B cell (primary cell): ENCODE data around the gene MT1A. TPM values are rescaled to one million over a fixed set of nuclear protein-coding genes. Genes with fewer than 3 reads are reported as not detected.
A peak's percentile ranks its signal among the peaks of the same experiment; 100 is the strongest.

ENCODE experiments used
- ATAC-seq: fragments of 200-7000 bp; cut with Tn5 transposase; one replicate; pipeline ENCODE4 v1.10.0; 2021; ENCODE audit warnings: low read depth, mild to moderate bottlenecking, moderate number of reproducible peaks, moderate library complexity
- CTCF ChIA-PET: fragments of 350-600 bp; sonication (Branson Sonifier 250); formaldehyde crosslinking; loops from one replicate; lab custom pipeline; 2021; ENCODE audit warnings: antibody characterized with exemption, inconsistent platforms; lab: Charles Lee
- POLR2A ChIA-PET: fragments of 350-600 bp; sonication (Branson Sonifier 250); formaldehyde crosslinking; loops from one replicate; lab custom pipeline; 2021; ENCODE audit warnings: antibody characterized with exemption; lab: Charles Lee
- DNase-seq: peaks from one replicate; pipeline ENCODE4 v3.0.0; 2013
- H2AFZ ChIP-seq: 2 replicates; pipeline ENCODE4 v1.6.1; 2012; ENCODE audit warnings: mild to moderate bottlenecking, low read depth, low read length; ENCODE audit not compliant: insufficient read depth, poor library complexity, severe bottlenecking
- H3K27ac ChIP-seq, 2 donors: 1 replicate in 1 of 2; 2 replicates in 1 of 2; pipeline ENCODE4 v1.5.1; 2012 to 2013; ENCODE audit warnings: low read length in 2 of 2, mild to moderate bottlenecking in 2 of 2, moderate library complexity in 1 of 2
- H3K27me3 ChIP-seq, 4 experiments: fragments of 200-600 bp in 1 of 4; sonication (generic) in 1 of 4; replicated peaks in 1 of 4; 1 replicate in 2 of 4; 2 replicates in 2 of 4; pipeline versions ENCODE4 v1.6.1 to v1.7.0; 2013 to 2016; ENCODE audit warnings: low read length in 3 of 4, mild to moderate bottlenecking in 2 of 4, mixed read lengths in 1 of 4, moderate library complexity in 1 of 4; ENCODE audit not compliant: insufficient read depth in 4 of 4, control insufficient read depth in 3 of 4; ENCODE audit errors: control extremely low read depth in 1 of 4
- H3K36me3 ChIP-seq, 2 experiments: replicated peaks in 1 of 2; 1 replicate in 1 of 2; 2 replicates in 1 of 2; pipeline versions ENCODE4 v1.6.1 to v1.7.1; 2013; ENCODE audit warnings: low read length in 1 of 2; ENCODE audit not compliant: insufficient read depth in 2 of 2, control insufficient read depth in 1 of 2; ENCODE audit errors: control extremely low read depth in 1 of 2, extremely low read depth in 1 of 2
- H3K4me1 ChIP-seq, 2 donors: fragments of 200-600 bp in 1 of 2; sonication (generic) in 1 of 2; 1 replicate in 1 of 2; 2 replicates in 1 of 2; pipeline versions ENCODE4 v1.5.1 to v1.6.1; 2013 to 2017; ENCODE audit warnings: low read length in 2 of 2; ENCODE audit not compliant: control insufficient read depth in 2 of 2, insufficient read depth in 2 of 2
- H3K4me2 ChIP-seq: replicated peaks from 2 replicates; pipeline ENCODE3; 2012; ENCODE audit warnings: mild to moderate bottlenecking, low read depth, low read length; ENCODE audit not compliant: poor library complexity, severe bottlenecking
- H3K4me3 ChIP-seq, 5 experiments: fragments of 200-600 bp in 1 of 5; sonication (generic) in 1 of 5; 1 replicate in 3 of 5; 2 replicates in 2 of 5; pipeline versions ENCODE4 v1.5.1 to v1.7.0; 2011 to 2016; ENCODE audit warnings: low read length in 4 of 5, mild to moderate bottlenecking in 4 of 5, low read depth in 2 of 5, control low read depth in 1 of 5, moderate library complexity in 1 of 5; ENCODE audit not compliant: insufficient read depth in 1 of 5; ENCODE audit errors: control extremely low read depth in 1 of 5, extremely low read depth in 1 of 5
- H3K79me2 ChIP-seq: fragments of 200-600 bp; sonication (generic); one replicate; pipeline ENCODE4 v1.6.0; 2016; ENCODE audit warnings: low read length; ENCODE audit not compliant: control insufficient read depth, insufficient read depth
- H3K9ac ChIP-seq: fragments of 200-600 bp; sonication (generic); 2 replicates; pipeline ENCODE4 v1.6.1; 2017; ENCODE audit warnings: mild to moderate bottlenecking, low read length, moderate library complexity
- H3K9me3 ChIP-seq, 3 donors: one replicate each; pipeline versions ENCODE4 v1.6.1 to v1.7.1; 2013; ENCODE audit warnings: low read length in 2 of 3; ENCODE audit not compliant: control insufficient read depth in 2 of 3, insufficient read depth in 1 of 3; ENCODE audit errors: control extremely low read depth in 1 of 3
- H4K20me1 ChIP-seq: 2 replicates; pipeline ENCODE4 v1.6.0; 2012; ENCODE audit warnings: mild to moderate bottlenecking, low read length; ENCODE audit not compliant: insufficient read depth, control insufficient read depth, poor library complexity, severe bottlenecking
- H3K27ac Mint-ChIP-seq: one replicate; pipeline ENCODE4 v1.8.0; 2021; ENCODE audit warnings: mixed read lengths
- H3K27me3 Mint-ChIP-seq: one replicate; pipeline ENCODE4 v1.8.0; 2021; ENCODE audit warnings: mixed read lengths
- H3K4me1 Mint-ChIP-seq: one replicate; pipeline ENCODE4 v1.8.0; 2021; ENCODE audit warnings: mixed read lengths
- H3K4me3 Mint-ChIP-seq: one replicate; pipeline ENCODE4 v1.8.0; 2021; ENCODE audit warnings: mixed read lengths
- H3K9me3 Mint-ChIP-seq: one replicate; pipeline ENCODE4 v1.8.0; 2022; ENCODE audit warnings: mixed read lengths; ENCODE audit not compliant: insufficient read depth
- EZH2 ChIP-seq: IDR thresholded peaks from 2 replicates; pipeline ENCODE4 v1.6.1; 2012; ENCODE audit warnings: borderline replicate concordance, low read depth, mild to moderate bottlenecking, moderate library complexity, low read length; ENCODE audit not compliant: insufficient read depth, poor library complexity, severe bottlenecking
- WGBS: methylation state at CpG from one replicate; pipeline ENCODE4 v1.1.5; 2013; ENCODE audit warnings: missing lambda C conversion rate; ENCODE audit not compliant: insufficient coverage; 5-methylcytosine and 5-hydroxymethylcytosine counted together
- intact Hi-C: fragments of 100-400 bp; cut with micrococcal nuclease; formaldehyde crosslinking; loops from one replicate; pipeline ENCODE4 v1.10.0; 2022
- polyA plus RNA-seq: library from polyadenylated mRNA; depleted of rRNA; stranded (reverse); fragments of >200 nt; gene quantifications from 2 replicates; pipeline ENCODE4 v1.2.3, GENCODE V29; 2012
- total RNA-seq, 2 donors: library from RNA; stranded (reverse); fragments of 120-200 nt in 1 of 2; gene quantifications; 1 replicate in 1 of 2; 2 replicates in 1 of 2; pipeline versions ENCODE4 v1.2.3 to v1.2.4, GENCODE V29; 2013 to 2022
- TF ChIP-seq, protein P1 (sequence below): fragments of 200-600 bp; IDR thresholded peaks from one replicate; pipeline ENCODE4 v1.8.0; 2022; ENCODE audit warnings: antibody characterized with exemption, mild to moderate bottlenecking

MT1A gene
- total and polyA plus RNA-seq, 2 donors (not counting 1 experiment from before 2014, with no cell fraction given) = not detected

DNA sequence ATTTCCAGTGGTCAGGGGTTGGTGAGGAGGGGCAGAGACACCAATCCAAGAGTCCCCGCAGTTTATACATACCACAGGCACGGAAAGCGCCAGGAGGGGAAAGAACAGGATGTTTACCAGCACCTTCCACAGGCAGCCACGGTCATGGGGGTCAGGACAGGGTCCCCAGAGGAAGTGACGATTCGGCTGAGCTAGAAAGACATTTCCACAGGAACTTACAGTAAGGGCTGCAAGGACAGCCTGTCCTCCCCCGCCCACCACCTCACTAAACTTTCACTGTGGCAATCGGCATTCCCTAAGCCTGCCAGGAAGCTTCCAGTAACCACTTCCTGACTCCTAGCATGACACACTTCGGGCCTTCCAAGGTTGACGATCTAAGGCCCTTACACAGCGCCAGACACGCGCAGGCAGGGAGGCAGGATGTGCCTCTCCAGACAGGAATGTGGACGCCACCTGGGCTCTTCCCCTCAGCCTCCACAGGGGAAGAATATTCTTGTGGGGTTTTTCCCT is 31.3 kb upstream of the MT1A start:
- H3K27ac Mint-ChIP-seq = peak overlapping the region; percentile 47
- Histone ChIP-seq H3K36me3 (no peaks in the 10 kb centered on the region), H3K27me3 (no peaks in the 10 kb centered on the region), H3K4me3 (no peak overlapping the region), H3K4me2 (no peak overlapping the region), H4K20me1 (no peaks in the 10 kb centered on the region), H3K27ac (no peak overlapping the region), H3K9me3 (no peaks in the 10 kb centered on the region), H3K9ac (no peak overlapping the region), H3K4me1 (peaks cover 21 to 41% of the 10 kb centered on the region in 2 donors), H2AFZ (peak overlapping the region; percentile 77), H3K79me2 (no peaks in the 10 kb centered on the region)
- no peaks in the 10 kb centered on the region for H3K9me3 Mint-ChIP-seq
- CTCF ChIA-PET = no interaction called here
- intact Hi-C loops = loop anchor here (10.0 kb wide), 1 partner anchor 308 kb away; no protein-coding TSS in a partner anchor
- peaks cover 4% of the 10 kb centered on the region for H3K27me3 Mint-ChIP-seq
- TF ChIP-seq, protein P1, sequence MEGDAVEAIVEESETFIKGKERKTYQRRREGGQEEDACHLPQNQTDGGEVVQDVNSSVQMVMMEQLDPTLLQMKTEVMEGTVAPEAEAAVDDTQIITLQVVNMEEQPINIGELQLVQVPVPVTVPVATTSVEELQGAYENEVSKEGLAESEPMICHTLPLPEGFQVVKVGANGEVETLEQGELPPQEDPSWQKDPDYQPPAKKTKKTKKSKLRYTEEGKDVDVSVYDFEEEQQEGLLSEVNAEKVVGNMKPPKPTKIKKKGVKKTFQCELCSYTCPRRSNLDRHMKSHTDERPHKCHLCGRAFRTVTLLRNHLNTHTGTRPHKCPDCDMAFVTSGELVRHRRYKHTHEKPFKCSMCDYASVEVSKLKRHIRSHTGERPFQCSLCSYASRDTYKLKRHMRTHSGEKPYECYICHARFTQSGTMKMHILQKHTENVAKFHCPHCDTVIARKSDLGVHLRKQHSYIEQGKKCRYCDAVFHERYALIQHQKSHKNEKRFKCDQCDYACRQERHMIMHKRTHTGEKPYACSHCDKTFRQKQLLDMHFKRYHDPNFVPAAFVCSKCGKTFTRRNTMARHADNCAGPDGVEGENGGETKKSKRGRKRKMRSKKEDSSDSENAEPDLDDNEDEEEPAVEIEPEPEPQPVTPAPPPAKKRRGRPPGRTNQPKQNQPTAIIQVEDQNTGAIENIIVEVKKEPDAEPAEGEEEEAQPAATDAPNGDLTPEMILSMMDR = no peak
- TF ChIP-seq EZH2 = no peak
- ATAC-seq = no peak
- peaks cover 37% of the 10 kb centered on the region for H3K4me1 Mint-ChIP-seq
- POLR2A ChIA-PET = no interaction called here
- DNase-seq = no peak
- H3K4me3 Mint-ChIP-seq = peak overlapping the region; percentile 97
- WGBS = 76% methylated on average over 8 of the region's 14 CpGs

DNA sequence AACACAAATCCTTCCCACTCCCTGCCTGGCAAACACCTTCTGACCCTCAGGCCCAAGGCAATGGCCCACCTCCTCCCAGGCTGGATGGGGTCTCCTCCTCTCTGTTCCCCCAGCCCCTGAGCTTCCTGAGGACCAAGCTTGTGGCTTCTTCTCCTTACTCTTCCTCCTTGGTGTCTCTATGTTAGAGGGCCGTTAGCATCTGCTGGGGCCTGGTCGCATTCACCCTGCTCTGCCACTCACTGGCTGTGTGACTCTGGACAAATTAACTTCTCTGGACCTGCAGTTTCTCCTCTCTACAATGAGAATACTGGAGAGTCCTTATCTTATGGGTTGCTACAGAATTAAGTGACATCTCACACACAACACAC is 30.8 kb upstream of the MT1A start:
- CTCF ChIA-PET = no interaction called here
- Histone ChIP-seq H3K36me3 (no peaks in the 10 kb centered on the region), H3K79me2 (no peaks in the 10 kb centered on the region), H3K9ac (peak overlapping the region; percentile 66), H3K27ac (no peak overlapping the region), H3K4me1 (peaks cover 21 to 41% of the 10 kb centered on the region in 2 donors), H2AFZ (peak overlapping the region; percentile 77), H3K9me3 (no peaks in the 10 kb centered on the region), H3K27me3 (no peaks in the 10 kb centered on the region), H3K4me2 (peak overlapping the region; percentile 86), H3K4me3 (peak overlapping the region in 3 of 5 experiments; percentile 62 to 73 (median 73)), H4K20me1 (no peaks in the 10 kb centered on the region)
- peaks cover 4% of the 10 kb centered on the region for H3K27me3 Mint-ChIP-seq
- H3K9me3 Mint-ChIP-seq = no peaks in the 10 kb centered on the region
- ATAC-seq (no peak), DNase-seq (no peak)
- peaks cover 37% of the 10 kb centered on the region for H3K4me1 Mint-ChIP-seq
- intact Hi-C loops = loop anchor here (1.0 to 10.0 kb wide), 10 partner anchors 23 to 637 kb away; partner anchors contain the start of genes ARL2BP, MT1F and MT1X
- no CpG with 5 or more reads among the region's 2 CpGs for WGBS
- peak overlapping the region; percentile 63 for H3K27ac Mint-ChIP-seq
- POLR2A ChIA-PET = interaction anchor here (1.0 kb wide), 1 partner anchor 121 kb away, joined by 4 read pairs; no protein-coding TSS in a partner anchor
- no peak for TF ChIP-seq EZH2
- TF ChIP-seq, protein P1 = no peak
- H3K4me3 Mint-ChIP-seq = peak overlapping the region; percentile 97
